PFSK-1 (cell line): ENCODE data around the gene TMEM181.

ENCODE experiments used
- POLR2AphosphoS5 ChIP-seq: IDR thresholded peaks from 2 replicates; pipeline ENCODE4 v1.6.1; 2012; ENCODE audit warnings: low read depth, mild to moderate bottlenecking, control low read depth, low read length, moderate library complexity
- TAF1 ChIP-seq: IDR thresholded peaks from 2 replicates; pipeline ENCODE4 v1.6.1; 2012; ENCODE audit warnings: low read length, control low read depth, borderline replicate concordance; ENCODE audit not compliant: insufficient read depth

GRCh38 chr6:158684745-158685324 is 124.9 kb downstream of the TMEM181 start:
- no peak for TF ChIP-seq POLR2AphosphoS5
- TF ChIP-seq TAF1: no peak
